ENCODE data around the gene PHB1.

PHB1 gene

DNA sequence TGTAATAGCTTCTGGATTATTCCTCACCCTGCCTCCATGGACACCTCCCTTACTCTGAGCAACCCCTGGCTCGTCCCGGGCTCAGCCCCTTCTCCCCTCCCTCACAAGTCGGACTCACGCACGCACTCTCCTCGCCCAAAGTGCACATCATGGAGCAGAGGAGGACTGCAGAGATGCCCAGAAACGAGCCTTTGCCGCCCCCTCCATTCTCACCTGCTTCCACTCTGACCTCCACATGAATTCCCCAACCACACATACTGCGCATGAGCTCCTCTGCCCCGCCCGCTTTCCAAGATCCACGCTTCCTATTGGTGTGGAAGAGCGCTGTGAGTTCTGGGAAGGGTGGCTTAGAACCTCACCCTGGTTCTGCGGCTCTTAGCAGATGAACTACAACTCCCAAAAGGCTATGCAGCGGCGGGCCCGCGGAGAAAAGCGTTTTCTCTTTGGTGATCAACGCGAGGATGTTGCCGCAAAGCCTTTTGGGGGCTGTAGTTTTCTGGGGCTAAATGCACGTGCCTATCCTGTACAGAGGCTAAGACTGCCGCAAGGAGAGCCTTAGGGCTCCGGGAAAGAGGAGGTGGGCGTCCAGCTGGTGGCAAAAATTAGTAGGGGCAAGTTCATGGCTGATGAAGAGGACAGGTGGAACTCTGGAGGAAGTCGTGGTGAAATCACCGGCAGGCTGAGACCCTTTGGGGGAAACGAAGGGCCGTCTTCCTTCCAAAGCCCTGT lies at the start of gene PHB1:
Gene PHB1, minus strand, starts transcription at position 261 of the 729 bp plus-strand sequence. CDS start 1,618 bp downstream, outside the sequence.
- peak; percentile 94 to 99 for DNase-seq

DNA sequence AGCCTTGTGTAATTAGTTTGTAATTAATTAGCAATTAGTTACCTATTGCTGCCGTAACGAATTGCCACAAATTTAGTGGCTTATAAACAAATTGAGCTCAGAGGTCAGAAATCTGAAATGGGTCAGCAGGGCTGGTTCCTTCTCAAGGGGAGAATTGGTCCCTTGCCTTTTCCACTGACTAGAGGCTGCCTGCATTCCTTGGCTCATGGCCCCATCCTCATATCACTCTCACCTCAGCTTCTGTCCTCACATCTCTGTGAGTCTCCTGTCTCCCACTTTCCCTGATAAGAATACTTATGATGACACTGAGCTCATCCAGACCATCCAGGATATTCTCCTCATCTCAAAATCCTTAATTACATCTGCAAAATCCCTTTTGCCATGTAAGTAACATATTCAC lies 49.4 kb upstream of the PHB1 start:
- no peak for DNase-seq

DNA sequence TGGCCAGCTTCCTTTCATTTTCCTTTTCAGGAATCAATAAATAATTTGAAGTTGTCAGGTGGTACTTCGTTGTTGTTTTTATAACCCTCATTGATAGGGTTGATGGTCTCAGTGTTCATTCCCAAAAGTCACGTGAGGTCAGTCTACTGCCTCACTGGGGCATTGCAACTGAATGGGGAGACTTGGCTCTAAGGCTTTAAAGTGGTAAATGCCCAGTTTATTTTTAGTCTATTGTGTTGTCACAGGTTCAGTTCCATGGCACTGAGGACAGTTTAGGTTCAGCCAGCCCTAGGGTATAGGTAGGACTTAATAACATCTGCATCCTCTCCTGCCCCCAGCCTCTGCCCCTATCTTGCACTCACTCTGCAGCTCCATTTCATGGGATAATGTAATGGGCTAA lies 46.9 kb upstream of the PHB1 start:
- DNase-seq = no peak

DNA sequence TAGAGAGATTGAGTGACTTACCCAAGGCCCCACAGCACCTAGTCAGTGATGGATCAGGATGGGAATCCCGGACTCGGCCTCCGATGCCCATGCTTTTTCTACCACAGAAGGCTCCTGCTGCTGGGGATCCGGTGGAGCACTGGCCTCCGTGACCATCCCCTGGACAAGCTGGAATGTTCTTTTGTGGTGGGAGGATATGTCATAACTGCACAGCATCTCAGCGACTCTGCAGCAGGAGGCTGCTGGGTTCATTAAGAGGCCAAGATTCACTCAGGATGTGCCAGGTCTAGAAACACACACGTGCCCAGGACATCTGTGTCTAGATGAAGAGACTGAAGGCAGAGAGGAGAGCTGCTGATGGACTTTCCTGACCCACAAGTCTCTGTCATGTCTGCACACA lies 45.7 kb upstream of the PHB1 start:
- no peak for DNase-seq

DNA sequence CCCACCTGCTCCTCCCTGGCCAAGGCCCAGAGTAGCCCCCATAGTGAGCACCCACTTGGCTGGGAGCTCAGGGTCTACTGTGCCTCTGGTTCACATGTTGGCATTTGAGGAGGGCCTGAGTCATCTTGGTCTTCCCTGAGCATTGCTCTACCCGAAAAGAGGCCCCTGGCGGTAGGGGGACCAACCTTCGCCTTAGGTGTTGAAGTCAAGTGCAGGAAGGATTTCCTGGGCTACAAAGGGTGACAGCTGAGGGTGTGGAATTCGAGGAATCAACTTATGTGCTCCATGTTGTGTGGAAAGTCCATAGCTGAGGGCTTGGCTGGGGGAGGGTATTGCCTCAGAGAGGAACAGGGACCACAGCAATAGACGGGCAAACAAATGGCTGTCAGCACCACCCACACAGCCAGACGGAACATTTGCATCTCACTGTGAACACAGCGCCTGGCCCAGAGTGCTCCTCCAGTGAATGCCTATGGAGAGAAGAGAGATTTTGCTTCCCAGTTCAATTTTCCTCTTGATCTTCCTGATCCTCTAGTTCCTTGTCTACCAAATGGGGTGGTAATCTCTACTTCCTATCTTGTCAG lies 44.8 kb upstream of the PHB1 start:
- no peak for DNase-seq

DNA sequence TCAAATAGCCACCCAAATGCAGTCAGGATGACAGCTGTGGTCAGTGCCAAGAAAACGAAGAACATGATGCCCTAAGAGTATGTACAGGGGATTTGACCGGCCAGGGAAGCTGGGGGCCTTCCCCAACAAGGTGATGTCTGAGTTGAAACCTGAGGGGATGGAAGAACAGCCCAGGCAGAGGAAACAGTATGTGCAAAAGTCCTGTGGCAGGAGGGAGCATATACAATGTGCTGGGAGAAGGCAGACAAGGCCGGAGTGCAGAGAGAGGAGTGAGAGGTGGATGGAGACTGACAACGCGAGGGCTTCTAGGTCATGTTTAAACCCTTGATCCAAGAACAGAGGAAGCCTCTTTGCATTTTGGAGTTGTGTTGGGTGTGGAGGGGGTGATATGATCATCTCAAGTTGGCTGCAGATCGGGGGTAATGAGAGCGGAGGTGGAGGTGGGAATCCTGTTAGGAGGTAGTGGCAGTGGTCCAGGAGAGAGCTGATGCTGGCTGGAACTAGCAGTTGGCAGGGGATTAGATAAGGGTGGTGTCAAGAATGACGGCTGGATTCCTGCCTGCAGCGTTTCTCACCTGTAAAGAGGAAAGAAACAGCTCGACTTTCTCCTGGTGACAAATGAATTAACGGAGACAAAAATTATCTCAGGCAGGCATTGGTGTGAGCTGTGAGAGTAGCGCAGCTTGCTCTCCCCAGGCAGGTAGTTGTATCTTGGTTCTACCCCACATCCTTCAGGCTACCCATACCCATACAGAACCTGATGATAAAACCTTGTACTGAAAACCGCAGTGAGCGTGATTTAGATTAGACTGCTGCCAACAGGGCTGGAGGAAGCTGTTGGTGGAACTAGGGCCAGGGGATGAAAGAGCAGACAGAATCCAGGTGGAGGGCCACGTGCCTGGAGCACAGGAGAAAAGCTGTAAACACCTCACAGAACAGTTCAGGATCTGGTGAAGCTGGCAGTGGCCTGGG lies 43.2 kb upstream of the PHB1 start:
- DNase-seq = no peak

DNA sequence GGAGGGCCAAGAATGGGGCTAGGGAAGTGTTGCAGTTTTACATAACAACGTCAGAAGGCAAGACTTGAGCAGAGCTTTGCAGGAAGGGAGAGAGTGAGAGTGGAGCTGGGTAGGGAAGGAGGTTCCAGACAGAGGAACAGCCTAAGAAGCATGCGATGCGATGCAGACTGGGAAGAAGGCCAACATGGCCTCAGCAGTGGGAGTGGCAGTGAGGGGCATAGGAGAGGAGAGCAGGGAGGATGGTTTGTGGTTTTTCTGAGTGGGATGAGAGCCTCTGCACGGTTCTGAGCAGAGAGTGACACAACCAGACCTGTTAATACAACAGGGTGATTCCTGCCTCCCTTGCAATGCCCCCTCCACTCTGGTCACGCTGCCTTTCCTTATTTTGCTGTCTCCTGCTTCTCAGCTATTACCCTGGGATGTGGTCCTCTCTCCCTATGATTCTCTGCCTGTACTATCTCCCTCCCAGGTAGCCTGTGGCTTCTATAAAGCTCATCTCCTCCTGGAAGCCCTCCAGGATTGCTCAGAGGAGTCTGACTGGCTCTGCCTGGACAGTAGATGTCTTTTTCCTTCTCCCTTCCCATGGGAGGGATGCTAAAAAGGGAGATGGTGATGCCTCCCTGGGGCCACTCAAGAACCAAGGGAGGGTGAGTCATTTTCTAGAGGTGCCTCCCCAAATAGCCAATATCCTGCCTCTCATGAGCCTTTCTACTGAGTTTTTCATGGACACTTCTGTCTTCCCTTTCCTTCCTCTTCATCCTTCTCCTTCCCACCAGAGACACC lies 41.7 kb upstream of the PHB1 start:
- no peak for DNase-seq

DNA sequence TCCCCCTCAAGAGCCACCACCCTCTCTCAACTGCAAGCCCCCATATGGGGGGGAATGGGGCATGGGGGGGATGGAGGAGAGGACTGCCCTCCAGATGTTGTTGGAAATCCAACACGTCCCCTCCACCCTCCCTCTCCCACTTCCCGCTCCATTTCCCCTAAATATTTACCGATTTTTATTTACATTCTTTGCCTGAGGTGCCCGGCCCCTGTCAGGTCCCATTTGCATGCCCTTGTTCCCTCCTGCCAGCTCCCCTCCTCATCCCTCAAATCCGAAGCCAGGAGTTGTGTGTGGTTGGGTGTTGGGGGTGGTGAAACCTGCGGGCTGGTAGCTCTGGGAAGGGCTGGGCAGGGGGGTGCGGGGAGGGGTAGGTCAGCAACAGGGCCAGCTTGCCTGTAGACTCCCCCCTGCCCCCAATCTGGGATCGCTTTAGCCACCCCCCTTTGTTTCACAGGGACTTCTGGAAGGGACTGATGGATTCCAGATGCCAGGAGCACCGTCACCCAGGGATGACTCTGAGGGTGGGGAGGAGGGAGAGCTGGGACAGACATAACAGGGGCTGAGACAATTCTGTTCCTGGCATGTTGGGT lies 40.7 kb upstream of the PHB1 start:
- no peak for DNase-seq

DNA sequence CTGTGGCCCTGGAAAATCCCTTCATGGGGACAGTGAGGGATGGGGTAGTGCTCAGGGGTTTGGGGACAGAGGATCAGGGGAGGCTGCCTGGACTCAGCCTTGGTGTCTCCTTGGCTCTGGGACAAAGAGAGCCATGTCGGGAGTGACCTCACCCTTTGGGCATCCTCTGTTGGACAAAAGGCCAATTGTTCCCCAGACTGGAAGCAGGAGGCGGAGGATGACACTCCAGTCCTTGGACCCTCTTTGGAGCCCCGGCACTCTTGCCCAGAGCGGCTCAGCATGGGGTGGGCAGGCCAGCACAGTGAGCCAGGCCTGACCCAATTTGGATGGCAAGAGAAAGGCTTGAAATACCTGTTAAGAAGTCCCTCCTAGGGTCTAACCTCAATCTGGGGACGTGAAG lies 39.4 kb upstream of the PHB1 start:
- DNase-seq = no peak

DNA sequence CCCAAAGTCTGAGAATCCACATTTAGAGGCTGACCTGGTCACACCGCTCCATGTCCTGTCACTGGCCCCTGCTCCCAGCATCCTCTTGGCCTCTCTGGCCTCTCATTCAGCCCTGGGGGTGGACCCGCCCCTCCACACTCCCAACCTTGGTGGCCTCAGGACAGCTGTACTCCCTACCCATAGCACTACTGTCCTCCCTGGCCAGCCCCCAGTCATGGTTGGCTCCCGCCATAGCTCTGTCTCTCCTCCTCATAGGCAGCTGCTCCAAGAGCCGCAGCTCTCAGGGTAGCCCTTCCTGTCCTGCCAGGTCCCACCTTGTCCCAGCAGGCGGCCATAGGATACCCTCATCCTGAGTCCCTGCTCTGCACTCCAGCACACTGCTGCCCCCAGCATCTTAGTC lies 38.0 kb upstream of the PHB1 start:
- no peak for DNase-seq

DNA sequence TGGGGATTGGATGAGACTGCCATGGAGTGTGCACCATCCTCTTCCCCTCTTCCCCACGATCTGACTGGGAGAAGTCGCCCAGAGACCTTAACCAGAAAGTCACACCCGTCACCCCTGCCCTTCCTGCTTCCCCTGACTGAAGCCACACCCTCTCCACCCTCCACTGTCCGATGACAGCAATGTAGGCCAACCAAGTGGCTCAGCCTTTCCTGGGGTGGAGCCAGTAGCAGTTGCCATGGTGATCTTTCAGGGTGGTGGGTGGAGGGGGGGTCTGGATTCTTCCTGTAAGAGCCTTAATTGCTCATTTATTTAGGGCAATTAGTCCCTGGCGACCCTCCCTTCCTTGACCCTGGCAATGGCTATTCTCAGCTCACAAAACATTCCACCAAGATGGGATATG lies 37.5 kb upstream of the PHB1 start:
- no peak for DNase-seq

DNA sequence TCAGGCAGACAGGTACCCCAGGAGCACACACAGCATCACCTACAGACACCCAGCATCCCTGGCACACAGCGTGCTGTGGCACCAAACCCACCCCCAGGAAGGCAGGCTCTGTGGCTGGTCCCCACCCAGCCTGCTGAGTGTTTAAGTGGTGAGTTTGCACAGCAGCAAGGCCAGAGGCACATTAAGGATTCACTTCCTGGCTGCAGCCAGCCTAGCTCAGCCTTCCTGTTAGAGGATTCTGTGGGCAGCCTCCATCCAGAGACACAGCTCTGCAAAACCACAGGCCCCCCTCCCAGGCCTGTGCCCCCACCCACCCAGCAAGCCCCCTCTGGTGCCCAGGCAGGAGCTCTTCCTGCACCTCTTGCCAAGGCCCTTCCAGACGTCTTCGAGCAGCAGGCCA lies 36.1 kb upstream of the PHB1 start:
- no peak for DNase-seq

DNA sequence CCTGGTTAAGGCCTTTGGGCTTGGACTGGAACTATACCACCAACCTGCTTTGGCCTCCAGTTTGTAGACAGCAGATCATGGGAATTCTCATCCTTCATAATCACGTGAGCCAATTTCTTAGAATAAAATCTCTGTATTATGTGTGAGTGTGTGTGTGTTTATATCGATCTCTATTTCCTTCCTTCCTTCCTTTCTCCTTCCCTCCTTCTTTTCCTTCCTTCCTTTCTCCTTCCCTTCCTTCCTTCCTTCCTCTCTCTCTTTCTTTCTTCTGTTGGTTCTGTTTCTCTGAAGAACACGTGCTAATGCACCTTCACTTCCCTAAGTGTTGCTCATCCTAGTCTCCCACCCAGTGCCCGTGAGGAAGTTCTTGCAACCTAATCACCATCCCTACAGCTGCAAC lies 35.5 kb upstream of the PHB1 start:
- DNase-seq = no peak

DNA sequence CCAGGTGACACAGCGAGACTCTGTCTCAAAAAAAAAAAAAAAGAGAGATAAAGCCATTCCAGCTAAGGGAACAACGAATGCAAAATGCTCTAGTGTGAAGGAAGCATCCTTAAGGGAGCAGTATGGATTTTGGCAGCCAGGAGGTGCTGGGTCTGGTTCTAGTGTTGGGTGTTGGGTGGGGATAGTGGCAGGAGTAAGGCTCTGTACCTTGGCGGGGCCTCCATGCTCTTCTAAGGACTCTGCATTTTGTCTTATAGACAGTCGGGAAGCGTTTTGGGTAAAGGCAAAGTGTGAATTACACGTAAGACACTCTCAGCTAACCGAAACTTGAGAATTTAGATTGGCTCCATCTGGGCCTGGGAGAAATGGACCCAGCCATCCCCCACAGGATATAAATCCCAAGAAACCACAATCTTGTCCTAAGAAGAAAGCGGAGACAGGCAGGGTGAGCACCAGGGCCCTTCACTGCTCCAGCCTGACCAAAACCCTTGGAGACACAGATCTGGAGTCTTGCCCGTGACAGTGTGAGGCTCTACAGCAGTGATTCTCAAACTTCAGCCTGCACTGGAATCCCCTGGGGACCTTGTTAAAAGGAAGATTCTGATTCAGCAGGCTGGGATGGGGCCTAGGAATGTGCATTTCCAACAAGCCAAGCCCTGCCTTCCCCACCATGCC lies 33.1 kb upstream of the PHB1 start:
- DNase-seq = no peak

DNA sequence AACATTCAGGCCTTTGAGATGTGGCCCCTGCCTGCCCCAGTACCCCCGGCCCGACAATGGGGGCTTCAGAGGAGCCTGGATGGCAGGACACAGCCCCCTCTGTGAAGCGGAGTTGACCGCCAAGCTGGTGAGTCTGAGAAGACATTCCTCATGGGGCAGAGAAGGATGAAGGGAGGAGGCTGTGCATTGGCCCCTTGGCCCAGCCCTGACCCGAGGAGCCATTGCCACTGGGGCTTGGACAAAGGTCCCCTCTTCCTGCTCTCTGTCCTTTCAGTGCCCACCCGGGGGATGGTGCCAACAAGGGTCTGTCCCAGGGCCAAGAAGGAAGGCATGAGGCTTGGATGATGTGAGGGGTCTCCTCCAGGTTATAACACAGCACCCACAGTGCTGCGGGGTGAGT lies 30.9 kb upstream of the PHB1 start:
- DNase-seq = no peak

DNA sequence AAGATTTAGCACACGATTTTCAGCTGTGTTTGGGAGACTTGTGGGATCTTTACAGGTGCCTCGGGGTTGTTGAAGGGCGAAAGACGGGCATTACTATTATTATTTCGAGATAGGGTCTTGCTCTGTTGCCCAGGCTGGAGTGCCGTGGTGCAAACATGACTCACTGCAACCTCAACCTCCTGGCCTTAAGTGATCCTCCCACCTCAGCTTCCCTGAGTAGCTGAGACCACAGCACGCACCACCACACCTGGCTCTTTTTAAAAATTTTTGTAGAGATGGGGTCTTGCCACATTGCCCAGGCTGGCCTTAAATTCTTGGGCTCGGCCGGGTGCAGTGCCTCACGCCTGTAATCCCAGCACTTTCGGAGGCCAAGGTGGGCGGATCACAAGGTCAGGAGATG lies 29.7 kb upstream of the PHB1 start:
- DNase-seq = no peak

DNA sequence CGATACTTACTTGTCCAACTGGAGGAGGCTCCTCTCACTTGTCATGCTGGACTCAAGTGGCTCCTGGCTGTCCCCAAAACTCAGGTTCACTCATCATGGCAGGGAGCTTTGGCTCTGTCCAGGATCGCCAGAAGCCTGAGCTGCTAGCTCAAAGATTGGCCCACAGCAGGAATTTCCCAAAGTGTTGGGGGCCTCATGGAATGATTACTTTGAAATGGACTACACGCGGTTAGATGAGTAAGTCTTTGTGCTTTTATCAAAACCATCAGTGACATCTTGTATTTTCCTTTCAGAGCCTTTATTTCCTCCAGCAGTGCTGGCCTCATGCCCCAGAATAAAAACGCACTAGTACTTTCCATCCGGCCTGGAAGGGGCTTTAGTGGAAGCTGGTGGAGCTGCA lies 29.2 kb upstream of the PHB1 start:
- DNase-seq = no peak

DNA sequence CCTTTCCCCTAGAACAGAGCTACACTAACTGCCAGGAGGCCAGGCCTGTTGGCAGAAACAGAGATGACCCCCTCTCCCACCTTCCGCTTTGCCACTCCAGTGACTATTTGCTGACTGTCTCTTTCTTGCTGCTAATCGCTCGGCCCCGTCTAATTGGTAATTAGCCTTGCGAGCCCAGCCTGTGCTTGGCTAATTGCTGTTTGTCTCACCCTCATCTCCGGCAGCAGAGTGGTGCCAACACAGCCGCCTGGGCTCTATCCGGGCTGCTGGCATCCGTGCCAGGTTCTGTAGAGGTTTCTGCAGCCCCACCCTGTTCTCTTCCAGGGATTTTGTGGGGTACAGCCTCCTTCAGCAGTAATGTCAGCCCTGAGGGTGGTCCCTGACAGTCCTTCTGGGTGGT lies 27.4 kb upstream of the PHB1 start:
- no peak for DNase-seq

DNA sequence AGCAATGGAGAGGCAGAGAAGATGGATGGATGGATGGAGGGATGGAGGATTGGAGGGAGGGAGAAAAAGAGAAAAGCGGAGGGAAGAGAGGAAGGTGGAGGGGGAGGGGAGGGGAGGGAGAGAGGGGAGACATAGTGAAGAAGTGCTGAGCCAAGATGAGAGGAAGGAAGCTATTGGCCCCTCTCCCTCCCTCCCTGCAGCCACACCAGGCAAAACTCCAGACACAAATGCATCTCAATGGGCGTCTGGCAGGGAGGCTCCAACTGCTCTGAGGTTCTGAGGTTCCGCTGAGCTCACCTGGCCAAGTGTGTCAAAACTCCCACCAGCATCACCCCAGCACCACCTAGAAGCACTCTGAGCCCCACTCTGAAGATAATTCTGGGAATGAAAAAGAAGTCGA lies 26.9 kb upstream of the PHB1 start:
- DNase-seq = no peak

DNA sequence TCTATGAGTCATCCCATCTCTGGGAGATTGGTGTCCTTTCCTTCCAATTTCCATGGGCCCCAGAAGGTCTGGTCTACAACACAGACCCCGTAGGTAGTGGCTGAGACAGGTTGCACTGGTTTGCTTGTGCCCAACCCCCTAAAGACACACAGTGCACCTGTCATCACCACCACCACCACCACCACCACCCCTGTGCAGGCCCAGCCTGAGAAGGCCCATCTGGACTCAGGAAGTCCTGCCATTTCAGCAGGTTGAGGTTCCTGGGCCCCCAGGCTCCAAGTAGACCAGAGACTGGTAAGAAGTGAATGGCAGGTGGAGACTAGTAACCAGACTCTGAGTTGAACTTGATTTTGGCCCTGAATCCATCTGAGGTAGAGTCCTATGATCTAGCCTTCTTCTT lies 25.9 kb upstream of the PHB1 start:
- DNase-seq = no peak

DNA sequence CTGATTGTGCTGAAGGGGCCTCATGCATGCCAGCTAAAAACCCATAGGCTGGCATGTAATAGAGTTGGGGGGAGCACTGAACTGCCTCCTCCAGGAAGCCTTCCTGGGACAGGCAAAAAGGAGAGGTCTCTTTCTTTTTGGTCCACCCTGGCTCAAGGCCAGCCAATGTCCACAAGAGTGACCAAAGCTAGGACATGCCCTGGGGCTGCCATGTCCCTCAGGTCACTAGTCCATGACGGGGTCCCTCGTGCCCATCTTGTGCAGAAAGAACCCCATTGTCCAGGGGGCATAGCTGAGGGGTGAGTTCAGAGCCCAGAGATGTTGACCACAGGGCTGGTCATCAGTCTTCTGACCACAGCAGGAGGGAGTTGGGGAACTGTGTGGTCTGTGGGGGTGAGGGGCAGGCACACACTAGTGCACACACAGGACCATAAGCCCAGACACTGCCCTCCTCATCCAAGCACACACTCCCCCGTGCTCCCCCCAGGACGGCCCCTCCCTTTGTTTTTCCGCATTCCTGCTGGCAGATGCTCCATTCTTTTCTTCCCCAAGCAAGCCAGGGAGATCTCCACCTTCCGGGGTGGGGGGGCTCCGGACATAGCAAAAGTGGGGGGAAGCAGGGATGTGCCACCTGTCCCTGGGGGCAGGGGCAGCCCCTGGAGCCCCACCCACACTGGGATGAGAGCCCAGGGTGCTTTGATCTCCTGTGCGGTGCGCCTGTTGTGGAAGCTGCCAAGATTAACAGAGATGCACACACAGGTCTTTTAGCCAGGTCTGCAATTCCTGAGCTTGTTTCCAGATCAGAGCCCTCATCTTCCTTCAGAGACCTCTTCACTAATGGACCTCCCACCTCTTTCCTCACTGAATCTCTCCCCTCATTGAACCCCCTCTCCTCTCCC lies 25.2 kb upstream of the PHB1 start:
- DNase-seq = no peak
